Kidney epithelial cell (primary cell): ENCODE data around the gene DNAJB5. TPM values are rescaled to one million over a fixed set of nuclear protein-coding genes. Genes with fewer than 3 reads are reported as not detected.

ENCODE experiments used
- DNase-seq: peaks from one replicate; pipeline ENCODE4 v3.0.0-alpha.2; 2010; ENCODE audit warnings: low read depth
- H3K27me3 ChIP-seq: 2 replicates; pipeline ENCODE4 v1.6.0; 2011; ENCODE audit warnings: low read length; ENCODE audit not compliant: control insufficient read depth, insufficient read depth
- H3K36me3 ChIP-seq: 2 replicates; pipeline ENCODE4 v1.5.1; 2011; ENCODE audit warnings: low read length; ENCODE audit not compliant: control insufficient read depth, insufficient read depth
- H3K4me3 ChIP-seq: 2 replicates; pipeline ENCODE4 v1.5.1; 2011; ENCODE audit warnings: low read depth, mild to moderate bottlenecking, control low read depth, low read length
- total RNA-seq: library from RNA; depleted of rRNA; stranded (reverse); fragments of >200 nt; gene quantifications from 2 replicates; pipeline ENCODE4 v1.2.3, GENCODE V29; 2015
- TF ChIP-seq, protein P1 (sequence below): IDR thresholded peaks from 2 replicates; pipeline ENCODE4 v1.5.1; 2011; ENCODE audit warnings: mild to moderate bottlenecking, moderate library complexity, low read length, control low read depth, inconsistent platforms; ENCODE audit not compliant: insufficient read depth, poor library complexity, severe bottlenecking

Gene DNAJB5
- total RNA-seq, 1 donor from 2014 or later = 24.8 TPM

DNA sequence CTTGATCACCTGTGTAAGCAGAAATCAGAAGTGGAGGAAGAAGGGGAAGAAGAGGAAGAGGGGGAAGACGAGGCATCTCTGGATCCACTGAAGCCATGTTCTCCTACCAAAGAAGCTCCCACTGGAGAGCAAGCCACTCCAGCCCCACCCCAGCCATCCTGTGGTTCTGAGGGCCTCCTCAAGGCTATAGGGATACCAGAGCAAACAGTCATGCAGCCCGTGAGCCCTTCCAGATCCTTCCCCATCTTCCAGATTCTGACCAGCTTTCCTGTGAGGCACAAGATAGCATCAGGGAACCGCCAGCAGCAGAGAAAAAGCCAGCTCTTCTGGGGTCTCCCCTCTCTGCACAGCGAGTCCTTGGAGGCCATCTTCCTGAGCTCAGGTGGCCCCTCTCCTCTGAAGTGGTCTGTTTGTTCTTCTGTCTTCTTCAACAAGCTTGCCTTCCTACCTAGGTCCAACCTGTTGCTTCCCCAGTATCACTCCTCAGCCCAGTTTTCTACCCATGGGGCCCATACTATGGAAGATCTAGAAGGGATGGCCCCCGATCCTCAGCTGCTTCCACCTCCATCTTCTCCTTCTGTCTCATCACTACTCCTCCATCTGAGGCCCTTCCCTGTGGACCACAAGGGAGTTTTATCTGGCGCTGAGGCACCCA lies 53.5 kb downstream of the DNAJB5 start:
- no peaks in the 10 kb centered on the region for H3K36me3 ChIP-seq
- H3K27me3 ChIP-seq = no peaks in the 10 kb centered on the region
- TF ChIP-seq, protein P1, sequence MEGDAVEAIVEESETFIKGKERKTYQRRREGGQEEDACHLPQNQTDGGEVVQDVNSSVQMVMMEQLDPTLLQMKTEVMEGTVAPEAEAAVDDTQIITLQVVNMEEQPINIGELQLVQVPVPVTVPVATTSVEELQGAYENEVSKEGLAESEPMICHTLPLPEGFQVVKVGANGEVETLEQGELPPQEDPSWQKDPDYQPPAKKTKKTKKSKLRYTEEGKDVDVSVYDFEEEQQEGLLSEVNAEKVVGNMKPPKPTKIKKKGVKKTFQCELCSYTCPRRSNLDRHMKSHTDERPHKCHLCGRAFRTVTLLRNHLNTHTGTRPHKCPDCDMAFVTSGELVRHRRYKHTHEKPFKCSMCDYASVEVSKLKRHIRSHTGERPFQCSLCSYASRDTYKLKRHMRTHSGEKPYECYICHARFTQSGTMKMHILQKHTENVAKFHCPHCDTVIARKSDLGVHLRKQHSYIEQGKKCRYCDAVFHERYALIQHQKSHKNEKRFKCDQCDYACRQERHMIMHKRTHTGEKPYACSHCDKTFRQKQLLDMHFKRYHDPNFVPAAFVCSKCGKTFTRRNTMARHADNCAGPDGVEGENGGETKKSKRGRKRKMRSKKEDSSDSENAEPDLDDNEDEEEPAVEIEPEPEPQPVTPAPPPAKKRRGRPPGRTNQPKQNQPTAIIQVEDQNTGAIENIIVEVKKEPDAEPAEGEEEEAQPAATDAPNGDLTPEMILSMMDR = no peak

DNA sequence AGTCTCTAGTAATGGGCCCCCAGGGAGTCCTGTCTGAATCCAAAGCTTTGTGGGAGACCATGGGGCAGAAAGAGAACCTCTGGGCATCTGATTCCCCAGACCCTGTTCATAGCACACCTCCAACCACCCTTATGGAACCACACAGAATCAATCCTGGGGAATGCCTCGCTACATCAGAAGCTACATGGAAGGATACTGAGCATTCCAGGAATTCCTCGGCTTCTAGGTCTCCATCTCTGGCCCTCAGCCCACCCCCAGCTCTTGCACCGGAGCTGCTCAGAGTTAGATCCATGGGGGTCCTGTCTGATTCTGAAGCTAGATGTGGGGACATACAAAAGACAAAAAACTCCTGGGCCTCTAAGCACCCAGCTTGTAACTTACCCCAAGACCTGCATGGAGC lies 54.5 kb downstream of the DNAJB5 start:
- DNase-seq = no peak
- no peaks in the 10 kb centered on the region for H3K36me3 ChIP-seq
- no peak overlapping the region for H3K4me3 ChIP-seq
- no peaks in the 10 kb centered on the region for H3K27me3 ChIP-seq
- TF ChIP-seq, protein P1 = no peak

More for the DNA sequence above, 53.5 kb downstream of the DNAJB5 start:
- no peak overlapping the region for H3K4me3 ChIP-seq
- no peak for DNase-seq

Other genes starting within 250 kb of the DNAJB5 start
- 0.07 and 0.58 TPM in 2 replicates for gene PHF24, start 31.5 kb upstream of the DNAJB5 start, total RNA-seq
- gene VCP, start 82.9 kb downstream of the DNAJB5 start, total RNA-seq = 246 and 250 TPM in 2 replicates
- gene FANCG, start 90.2 kb downstream of the DNAJB5 start, total RNA-seq = 16.7 and 22.3 TPM in 2 replicates
- 21.1 and 27.8 TPM in 2 replicates for gene PIGO, start 106.8 kb downstream of the DNAJB5 start, total RNA-seq
- gene STOML2, start 113.4 kb downstream of the DNAJB5 start, total RNA-seq = 227 and 264 TPM in 2 replicates
- gene ATOSB, start 126.1 kb downstream of the DNAJB5 start, total RNA-seq = 37.1 and 41.6 TPM in 2 replicates
- gene UNC13B, start 172.3 kb downstream of the DNAJB5 start, total RNA-seq = 30.0 and 30.1 TPM in 2 replicates